Astrocyte (in vitro differentiated cells and primary cell): ENCODE results near the gene UBXN2A. TPM values are rescaled to one million over a fixed set of nuclear protein-coding genes. Genes with fewer than 3 reads are reported as not detected.
A peak's percentile ranks its signal among the peaks of the same experiment; 100 is the strongest.

Experiments
- DNase-seq: peaks from one replicate; pipeline ENCODE4 v3.0.0-alpha.2; 2010; ENCODE audit warnings: low read depth
- FAIRE-seq: peaks from 2 replicates; lab custom pipeline; 2011; peaks lifted over from hg19 to GRCh38; lab: Jason Lieb, UNC
- H2AFZ ChIP-seq: 2 replicates; pipeline ENCODE4 v1.6.0; 2012; ENCODE audit warnings: low read depth, low read length, inconsistent platforms
- H3K27ac ChIP-seq: 2 replicates; pipeline ENCODE4 v1.5.1; 2011; ENCODE audit warnings: low read depth, low read length, inconsistent platforms
- H3K27me3 ChIP-seq: 2 replicates; pipeline ENCODE4 v1.6.0; 2011; ENCODE audit warnings: low read length, inconsistent platforms; ENCODE audit not compliant: insufficient read depth
- H3K36me3 ChIP-seq: 2 replicates; pipeline ENCODE4 v1.5.1; 2011; ENCODE audit warnings: low read length, inconsistent platforms; ENCODE audit not compliant: insufficient read depth
- H3K4me1 ChIP-seq: 2 replicates; pipeline ENCODE4 v1.5.1; 2011; ENCODE audit warnings: low read length, inconsistent platforms; ENCODE audit not compliant: insufficient read depth
- H3K4me2 ChIP-seq: 2 replicates; pipeline ENCODE4 v1.6.0; 2012; ENCODE audit warnings: low read length, inconsistent platforms
- H3K4me3 ChIP-seq: 2 replicates; pipeline ENCODE4 v1.5.1; 2011; ENCODE audit warnings: low read depth, mild to moderate bottlenecking, low read length, inconsistent platforms; ENCODE audit not compliant: insufficient read depth
- H3K79me2 ChIP-seq: 2 replicates; pipeline ENCODE4 v1.6.0; 2012; ENCODE audit warnings: mild to moderate bottlenecking, low read length, inconsistent platforms; ENCODE audit not compliant: insufficient read depth
- H3K9ac ChIP-seq: 2 replicates; pipeline ENCODE4 v1.6.0; 2012; ENCODE audit warnings: mild to moderate bottlenecking, low read length, inconsistent platforms
- H3K9me3 ChIP-seq: 2 replicates; pipeline ENCODE4 v1.5.1; 2012; ENCODE audit warnings: low read depth, mild to moderate bottlenecking, low read length, inconsistent platforms; ENCODE audit not compliant: insufficient read depth
- H4K20me1 ChIP-seq: 2 replicates; pipeline ENCODE4 v1.6.0; 2012; ENCODE audit warnings: low read length, inconsistent platforms; ENCODE audit not compliant: insufficient read depth
- H3K27ac Mint-ChIP-seq: one replicate; pipeline ENCODE4 v1.8.0; 2021; ENCODE audit warnings: mild to moderate bottlenecking, mixed read lengths; ENCODE audit not compliant: unreplicated experiment
- H3K27me3 Mint-ChIP-seq: one replicate; pipeline ENCODE4 v1.8.0; 2021; ENCODE audit warnings: low read depth, mixed read lengths; ENCODE audit not compliant: unreplicated experiment
- H3K36me3 Mint-ChIP-seq: one replicate; pipeline ENCODE4 v1.8.0; 2021; ENCODE audit warnings: low read depth, mixed read lengths; ENCODE audit not compliant: unreplicated experiment
- H3K4me1 Mint-ChIP-seq: one replicate; pipeline ENCODE4 v1.8.0; 2021; ENCODE audit warnings: low read depth, mixed read lengths; ENCODE audit not compliant: unreplicated experiment
- H3K4me3 Mint-ChIP-seq: one replicate; pipeline ENCODE4 v1.8.0; 2021; ENCODE audit warnings: mild to moderate bottlenecking, moderate library complexity, mixed read lengths; ENCODE audit not compliant: unreplicated experiment
- H3K9me3 Mint-ChIP-seq: one replicate; pipeline ENCODE4 v1.8.0; 2021; ENCODE audit warnings: mild to moderate bottlenecking, mixed read lengths; ENCODE audit not compliant: unreplicated experiment
- EZH2 ChIP-seq: IDR thresholded peaks from 2 replicates; pipeline ENCODE4 v1.6.1; 2012; ENCODE audit warnings: mild to moderate bottlenecking, low read length, inconsistent platforms; ENCODE audit not compliant: insufficient read depth
- total RNA-seq: library from RNA; stranded (reverse); gene quantifications from 2 replicates; pipeline ENCODE4 v1.2.1, GENCODE V29; 2021
- TF ChIP-seq, protein P1 (sequence below): IDR thresholded peaks from 2 replicates; pipeline ENCODE4 v1.5.1; 2011; ENCODE audit warnings: low read depth, mild to moderate bottlenecking, inconsistent platforms, low read length, moderate library complexity; ENCODE audit not compliant: insufficient read depth

The UBXN2A gene
- total RNA-seq, 1 donor from 2014 or later = 22.2 TPM

DNA sequence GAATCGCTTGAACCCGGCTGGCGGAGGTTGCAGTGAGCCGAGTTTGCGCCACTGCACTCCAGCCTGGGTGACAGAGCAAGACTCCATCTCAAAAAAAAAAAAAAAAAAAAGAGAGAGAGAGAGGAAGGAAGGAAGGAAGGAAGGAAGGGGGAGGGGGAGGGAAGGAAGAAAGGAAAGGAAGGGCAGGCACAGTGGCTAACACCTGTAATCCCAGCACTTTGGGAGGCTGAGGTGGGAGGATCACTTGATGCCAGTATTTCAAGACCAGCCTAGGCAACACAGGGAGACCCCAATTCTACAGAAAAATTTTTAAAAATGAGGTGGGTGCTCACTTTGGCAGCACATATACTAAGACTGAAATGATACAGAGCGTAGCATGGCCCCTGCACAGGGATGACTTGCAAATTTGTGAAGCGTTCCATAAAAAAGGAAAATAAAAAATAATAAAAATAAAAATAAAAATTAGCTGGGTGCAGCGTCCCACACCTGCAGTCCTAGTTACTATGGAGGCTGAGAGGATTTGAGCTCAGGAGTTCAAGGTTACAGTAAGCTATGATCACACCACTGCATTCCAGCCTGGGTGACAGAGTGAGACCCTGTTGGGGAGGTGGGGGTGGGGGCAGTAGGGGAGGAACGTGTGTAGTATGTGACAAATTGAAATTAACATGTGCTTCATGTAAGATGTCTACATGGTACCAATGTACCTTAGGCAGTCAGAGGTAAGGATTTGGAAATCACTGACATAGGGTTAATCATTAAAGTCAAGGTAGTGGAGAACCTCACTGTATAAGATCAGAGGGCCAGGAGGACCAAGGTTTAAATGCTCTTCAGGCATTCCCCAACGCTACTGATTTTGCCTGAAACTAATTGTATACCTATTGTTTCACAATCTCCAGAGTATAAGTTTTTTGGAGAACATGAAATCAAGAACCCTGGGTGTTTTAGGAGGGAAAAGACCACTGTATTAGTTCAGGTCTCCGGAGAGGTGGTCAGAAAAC, 105.5 kb downstream of the UBXN2A start:
- Histone ChIP-seq H3K36me3 (no peaks in the 10 kb centered on the region), H4K20me1 (no peaks in the 10 kb centered on the region), H3K27ac (no peak overlapping the region), H3K79me2 (peaks cover 37% of the 10 kb centered on the region), H3K4me1 (peaks cover 13% of the 10 kb centered on the region), H3K4me2 (peak overlapping the region; percentile 92), H3K4me3 (peak overlapping the region; percentile 94), H3K9ac (peak overlapping the region; percentile 94), H3K9me3 (no peaks in the 10 kb centered on the region), H3K27me3 (no peaks in the 10 kb centered on the region), H2AFZ (no peak overlapping the region)
- peak overlapping the region; percentile 100 for H3K4me3 Mint-ChIP-seq
- TF ChIP-seq, protein P1, sequence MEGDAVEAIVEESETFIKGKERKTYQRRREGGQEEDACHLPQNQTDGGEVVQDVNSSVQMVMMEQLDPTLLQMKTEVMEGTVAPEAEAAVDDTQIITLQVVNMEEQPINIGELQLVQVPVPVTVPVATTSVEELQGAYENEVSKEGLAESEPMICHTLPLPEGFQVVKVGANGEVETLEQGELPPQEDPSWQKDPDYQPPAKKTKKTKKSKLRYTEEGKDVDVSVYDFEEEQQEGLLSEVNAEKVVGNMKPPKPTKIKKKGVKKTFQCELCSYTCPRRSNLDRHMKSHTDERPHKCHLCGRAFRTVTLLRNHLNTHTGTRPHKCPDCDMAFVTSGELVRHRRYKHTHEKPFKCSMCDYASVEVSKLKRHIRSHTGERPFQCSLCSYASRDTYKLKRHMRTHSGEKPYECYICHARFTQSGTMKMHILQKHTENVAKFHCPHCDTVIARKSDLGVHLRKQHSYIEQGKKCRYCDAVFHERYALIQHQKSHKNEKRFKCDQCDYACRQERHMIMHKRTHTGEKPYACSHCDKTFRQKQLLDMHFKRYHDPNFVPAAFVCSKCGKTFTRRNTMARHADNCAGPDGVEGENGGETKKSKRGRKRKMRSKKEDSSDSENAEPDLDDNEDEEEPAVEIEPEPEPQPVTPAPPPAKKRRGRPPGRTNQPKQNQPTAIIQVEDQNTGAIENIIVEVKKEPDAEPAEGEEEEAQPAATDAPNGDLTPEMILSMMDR = no peak
- TF ChIP-seq EZH2 = no peak
- no peaks in the 10 kb centered on the region for H3K27me3 Mint-ChIP-seq
- peaks cover 9% of the 10 kb centered on the region for H3K4me1 Mint-ChIP-seq
- FAIRE-seq (no peak), DNase-seq (no peak)
- H3K27ac Mint-ChIP-seq = no peak overlapping the region
- H3K36me3 Mint-ChIP-seq = no peaks in the 10 kb centered on the region
- no peaks in the 10 kb centered on the region for H3K9me3 Mint-ChIP-seq

DNA sequence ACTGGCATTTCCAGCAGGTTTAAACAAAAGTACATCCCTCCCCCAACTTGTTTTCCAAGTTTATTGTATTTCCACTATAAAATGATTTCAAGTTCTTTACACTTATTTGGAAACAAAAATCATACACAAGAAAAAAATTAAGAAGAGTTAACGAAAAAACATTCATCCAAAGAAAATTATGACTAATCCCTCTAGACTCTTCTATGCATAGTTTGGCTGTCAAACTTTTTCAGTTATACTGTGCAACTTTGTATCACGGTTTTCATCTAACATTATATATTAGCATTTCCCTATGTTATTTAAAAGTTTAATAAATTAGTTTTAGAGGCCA, 106.3 kb downstream of the UBXN2A start:
- Mint-ChIP-seq H3K4me1 (peaks cover 9% of the 10 kb centered on the region), H3K27ac (no peak overlapping the region), H3K36me3 (no peaks in the 10 kb centered on the region), H3K4me3 (peak overlapping the region; percentile 100), H3K9me3 (no peaks in the 10 kb centered on the region), H3K27me3 (no peaks in the 10 kb centered on the region)
- peak overlapping the region; percentile 85 for H2AFZ ChIP-seq
- no peak for DNase-seq
- no peaks in the 10 kb centered on the region for H4K20me1 ChIP-seq
- peak overlapping the region; percentile 94 for H3K4me3 ChIP-seq
- H3K4me1 ChIP-seq = peaks cover 13% of the 10 kb centered on the region
- no peak for FAIRE-seq
- H3K9me3 ChIP-seq = no peaks in the 10 kb centered on the region
- H3K27ac ChIP-seq = peak overlapping the region; percentile 63
- TF ChIP-seq, protein P1 = no peak
- no peak for TF ChIP-seq EZH2
- no peaks in the 10 kb centered on the region for H3K36me3 ChIP-seq
- peak overlapping the region; percentile 92 for H3K4me2 ChIP-seq
- peaks cover 37% of the 10 kb centered on the region for H3K79me2 ChIP-seq
- H3K9ac ChIP-seq = peak overlapping the region; percentile 94
- no peaks in the 10 kb centered on the region for H3K27me3 ChIP-seq
